Loucy (cell line): ENCODE measurements around the gene OBP2A.

Experiments
- H2AFZ ChIP-seq: fragments of 200-600 bp; sonication (generic); 2 replicates; pipeline ENCODE4 v1.6.0; 2016; ENCODE audit warnings: antibody characterized with exemption, mild to moderate bottlenecking, low read length, moderate library complexity
- H3F3A ChIP-seq: fragments of 200-600 bp; 2 replicates; pipeline ENCODE4 v1.6.0; 2016; ENCODE audit warnings: antibody characterized with exemption, low read depth, mild to moderate bottlenecking
- H3K27me3 ChIP-seq: fragments of 200-600 bp; sonication (generic); 2 replicates; pipeline ENCODE4 v1.6.1; 2014; ENCODE audit warnings: low read length, mild to moderate bottlenecking; ENCODE audit not compliant: insufficient read depth, poor library complexity, severe bottlenecking
- H3K36me3 ChIP-seq: fragments of 200-600 bp; sonication (generic); 2 replicates; pipeline ENCODE4 v1.6.1; 2016; ENCODE audit warnings: low read length; ENCODE audit not compliant: insufficient read depth
- H3K4me1 ChIP-seq: fragments of 200-600 bp; sonication (generic); 2 replicates; pipeline ENCODE4 v1.5.1; 2014; ENCODE audit warnings: low read length, mild to moderate bottlenecking; ENCODE audit not compliant: insufficient read depth, poor library complexity, severe bottlenecking
- H3K4me2 ChIP-seq: fragments of 200-600 bp; sonication (generic); 2 replicates; pipeline ENCODE4 v1.6.0; 2014; ENCODE audit warnings: antibody characterized with exemption, low read length, low read depth, mild to moderate bottlenecking; ENCODE audit not compliant: poor library complexity, severe bottlenecking
- H3K4me3 ChIP-seq: fragments of 200-600 bp; sonication (generic); 2 replicates; pipeline ENCODE4 v1.5.1; 2014; ENCODE audit warnings: low read length, mild to moderate bottlenecking, mixed read lengths; ENCODE audit not compliant: poor library complexity, severe bottlenecking
- H3K79me2 ChIP-seq: fragments of 200-600 bp; sonication (generic); 2 replicates; pipeline ENCODE4 v1.6.1; 2014; ENCODE audit warnings: low read length; ENCODE audit not compliant: insufficient read depth
- H3K9ac ChIP-seq: fragments of 200-600 bp; sonication (generic); 2 replicates; pipeline ENCODE4 v1.6.0; 2014; ENCODE audit warnings: mild to moderate bottlenecking, low read depth, low read length, moderate library complexity; ENCODE audit not compliant: poor library complexity, severe bottlenecking
- H3K9me2 ChIP-seq: fragments of 200-600 bp; sonication (generic); replicated peaks from 2 replicates; pipeline ENCODE4 v1.6.1; 2016; ENCODE audit warnings: low read depth, low read length, mixed read lengths
- H3K9me3 ChIP-seq: fragments of 200-600 bp; sonication (generic); 2 replicates; pipeline ENCODE4 v1.6.1; 2014; ENCODE audit warnings: mild to moderate bottlenecking, antibody characterized with exemption, low read length, low read depth; ENCODE audit not compliant: insufficient read depth
- H4K20me1 ChIP-seq: fragments of 200-600 bp; sonication (generic); 2 replicates; pipeline ENCODE4 v1.6.0; 2014; ENCODE audit warnings: antibody characterized with exemption, low read length, mild to moderate bottlenecking; ENCODE audit not compliant: insufficient read depth, poor library complexity, severe bottlenecking
- EZH2phosphoT487 ChIP-seq: fragments of 200-600 bp; IDR thresholded peaks from 2 replicates; pipeline ENCODE4 v1.6.1; 2018; ENCODE audit warnings: antibody characterized with exemption, mild to moderate bottlenecking, moderate library complexity, borderline replicate concordance
- TF ChIP-seq, protein P1 (sequence below): fragments of 200-600 bp; sonication (generic); conservative IDR thresholded peaks from 2 replicates; pipeline ENCODE4 v1.5.1; 2014; ENCODE audit warnings: mild to moderate bottlenecking, antibody characterized with exemption, low read length

OBP2A gene

DNA sequence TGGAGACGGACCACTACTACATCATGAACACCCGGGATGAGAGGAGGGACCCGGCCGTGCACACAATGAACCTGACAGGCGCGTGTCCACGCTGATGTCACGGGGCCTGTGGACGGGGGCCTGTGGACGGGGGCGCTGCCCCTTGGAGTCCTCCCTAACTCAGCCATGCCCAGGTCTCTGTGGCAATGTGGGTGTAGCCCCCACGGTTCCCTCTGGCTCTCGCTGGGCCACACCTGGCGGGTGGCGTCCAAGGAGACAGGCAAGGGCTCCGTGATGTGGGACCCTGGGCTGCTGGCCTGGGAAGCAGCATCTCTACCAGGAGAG is 37.7 kb downstream of the OBP2A start:
- Histone ChIP-seq H3K9me2 (no peaks in the 10 kb centered on the region), H2AFZ (no peak overlapping the region), H3K4me2 (no peak overlapping the region), H3K9me3 (peaks cover 6% of the 10 kb centered on the region; the same call in 1 of the 2 replicates), H3K36me3 (no peaks in the 10 kb centered on the region), H3K27me3 (no peaks in the 10 kb centered on the region), H3K79me2 (no peaks in the 10 kb centered on the region), H3K4me3 (no peak overlapping the region), H3K4me1 (no peaks in the 10 kb centered on the region), H3F3A (no peaks in the 10 kb centered on the region), H3K9ac (no peak overlapping the region), H4K20me1 (no peaks in the 10 kb centered on the region)
- no peak for TF ChIP-seq EZH2phosphoT487
- TF ChIP-seq, protein P1, sequence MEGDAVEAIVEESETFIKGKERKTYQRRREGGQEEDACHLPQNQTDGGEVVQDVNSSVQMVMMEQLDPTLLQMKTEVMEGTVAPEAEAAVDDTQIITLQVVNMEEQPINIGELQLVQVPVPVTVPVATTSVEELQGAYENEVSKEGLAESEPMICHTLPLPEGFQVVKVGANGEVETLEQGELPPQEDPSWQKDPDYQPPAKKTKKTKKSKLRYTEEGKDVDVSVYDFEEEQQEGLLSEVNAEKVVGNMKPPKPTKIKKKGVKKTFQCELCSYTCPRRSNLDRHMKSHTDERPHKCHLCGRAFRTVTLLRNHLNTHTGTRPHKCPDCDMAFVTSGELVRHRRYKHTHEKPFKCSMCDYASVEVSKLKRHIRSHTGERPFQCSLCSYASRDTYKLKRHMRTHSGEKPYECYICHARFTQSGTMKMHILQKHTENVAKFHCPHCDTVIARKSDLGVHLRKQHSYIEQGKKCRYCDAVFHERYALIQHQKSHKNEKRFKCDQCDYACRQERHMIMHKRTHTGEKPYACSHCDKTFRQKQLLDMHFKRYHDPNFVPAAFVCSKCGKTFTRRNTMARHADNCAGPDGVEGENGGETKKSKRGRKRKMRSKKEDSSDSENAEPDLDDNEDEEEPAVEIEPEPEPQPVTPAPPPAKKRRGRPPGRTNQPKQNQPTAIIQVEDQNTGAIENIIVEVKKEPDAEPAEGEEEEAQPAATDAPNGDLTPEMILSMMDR = no peak

DNA sequence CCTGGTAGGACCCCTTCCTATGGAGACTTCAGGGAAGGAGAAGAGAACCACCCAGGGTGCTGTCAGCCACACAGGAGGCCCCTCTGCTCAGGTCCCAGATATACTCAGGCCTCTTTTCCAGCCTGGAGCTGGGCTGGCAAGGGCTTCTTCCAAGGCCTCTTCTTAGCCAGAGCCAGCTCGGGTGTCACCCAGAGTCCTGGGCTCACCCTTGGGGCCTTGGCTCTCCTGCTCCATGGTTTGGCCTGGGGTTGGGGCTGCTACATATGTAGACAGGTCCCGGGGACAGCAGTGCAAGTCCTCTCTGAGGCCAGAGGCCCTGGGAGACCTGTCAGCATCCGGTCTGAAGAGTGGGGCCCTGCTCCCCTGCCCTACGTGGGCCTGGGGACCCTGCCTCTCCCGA is 38.4 kb downstream of the OBP2A start:
- no peak overlapping the region for H3K4me2 ChIP-seq
- TF ChIP-seq, protein P1 = no peak
- TF ChIP-seq EZH2phosphoT487 = no peak
- no peaks in the 10 kb centered on the region for H4K20me1 ChIP-seq
- no peaks in the 10 kb centered on the region for H3K4me1 ChIP-seq
- H3K36me3 ChIP-seq = no peaks in the 10 kb centered on the region
- no peaks in the 10 kb centered on the region for H3F3A ChIP-seq
- H3K4me3 ChIP-seq = no peak overlapping the region
- no peak overlapping the region for H2AFZ ChIP-seq
- H3K9me2 ChIP-seq = no peaks in the 10 kb centered on the region
- no peaks in the 10 kb centered on the region for H3K79me2 ChIP-seq
- H3K9ac ChIP-seq = no peak overlapping the region
- no peaks in the 10 kb centered on the region for H3K27me3 ChIP-seq
- H3K9me3 ChIP-seq = peaks cover 6% of the 10 kb centered on the region; the same call in 1 of the 2 replicates

GRCh38 chr9:135584934-135585333 is 39.0 kb downstream of the OBP2A start:
- H3K9me3 ChIP-seq = peaks cover 6% of the 10 kb centered on the region; the same call in 1 of the 2 replicates
- H3K4me1 ChIP-seq = no peaks in the 10 kb centered on the region
- no peak overlapping the region for H3K4me2 ChIP-seq
- TF ChIP-seq EZH2phosphoT487 = no peak
- TF ChIP-seq, protein P1 = no peak
- no peak overlapping the region for H3K4me3 ChIP-seq
- no peaks in the 10 kb centered on the region for H3K36me3 ChIP-seq
- no peaks in the 10 kb centered on the region for H3F3A ChIP-seq
- H3K9me2 ChIP-seq = no peaks in the 10 kb centered on the region
- H3K79me2 ChIP-seq = no peaks in the 10 kb centered on the region
- no peak overlapping the region for H2AFZ ChIP-seq
- H3K9ac ChIP-seq = no peak overlapping the region
- H3K27me3 ChIP-seq = no peaks in the 10 kb centered on the region
- no peaks in the 10 kb centered on the region for H4K20me1 ChIP-seq
